ENCODE results near the gene KCTD14. TPM values are rescaled to one million over a fixed set of nuclear protein-coding genes. Genes with fewer than 3 reads are reported as not detected.

The KCTD14 gene
- total and polyA plus RNA-seq, 2 of the 8 experiments (the other 6 are each of a cell fraction or from before 2014, with no cell fraction given): 21.6 to 24.9 TPM

GRCh38 chr11:78072455-78072854 lies 49.4 kb upstream of the KCTD14 start (continued):
- TF ChIP-seq, protein P1, sequence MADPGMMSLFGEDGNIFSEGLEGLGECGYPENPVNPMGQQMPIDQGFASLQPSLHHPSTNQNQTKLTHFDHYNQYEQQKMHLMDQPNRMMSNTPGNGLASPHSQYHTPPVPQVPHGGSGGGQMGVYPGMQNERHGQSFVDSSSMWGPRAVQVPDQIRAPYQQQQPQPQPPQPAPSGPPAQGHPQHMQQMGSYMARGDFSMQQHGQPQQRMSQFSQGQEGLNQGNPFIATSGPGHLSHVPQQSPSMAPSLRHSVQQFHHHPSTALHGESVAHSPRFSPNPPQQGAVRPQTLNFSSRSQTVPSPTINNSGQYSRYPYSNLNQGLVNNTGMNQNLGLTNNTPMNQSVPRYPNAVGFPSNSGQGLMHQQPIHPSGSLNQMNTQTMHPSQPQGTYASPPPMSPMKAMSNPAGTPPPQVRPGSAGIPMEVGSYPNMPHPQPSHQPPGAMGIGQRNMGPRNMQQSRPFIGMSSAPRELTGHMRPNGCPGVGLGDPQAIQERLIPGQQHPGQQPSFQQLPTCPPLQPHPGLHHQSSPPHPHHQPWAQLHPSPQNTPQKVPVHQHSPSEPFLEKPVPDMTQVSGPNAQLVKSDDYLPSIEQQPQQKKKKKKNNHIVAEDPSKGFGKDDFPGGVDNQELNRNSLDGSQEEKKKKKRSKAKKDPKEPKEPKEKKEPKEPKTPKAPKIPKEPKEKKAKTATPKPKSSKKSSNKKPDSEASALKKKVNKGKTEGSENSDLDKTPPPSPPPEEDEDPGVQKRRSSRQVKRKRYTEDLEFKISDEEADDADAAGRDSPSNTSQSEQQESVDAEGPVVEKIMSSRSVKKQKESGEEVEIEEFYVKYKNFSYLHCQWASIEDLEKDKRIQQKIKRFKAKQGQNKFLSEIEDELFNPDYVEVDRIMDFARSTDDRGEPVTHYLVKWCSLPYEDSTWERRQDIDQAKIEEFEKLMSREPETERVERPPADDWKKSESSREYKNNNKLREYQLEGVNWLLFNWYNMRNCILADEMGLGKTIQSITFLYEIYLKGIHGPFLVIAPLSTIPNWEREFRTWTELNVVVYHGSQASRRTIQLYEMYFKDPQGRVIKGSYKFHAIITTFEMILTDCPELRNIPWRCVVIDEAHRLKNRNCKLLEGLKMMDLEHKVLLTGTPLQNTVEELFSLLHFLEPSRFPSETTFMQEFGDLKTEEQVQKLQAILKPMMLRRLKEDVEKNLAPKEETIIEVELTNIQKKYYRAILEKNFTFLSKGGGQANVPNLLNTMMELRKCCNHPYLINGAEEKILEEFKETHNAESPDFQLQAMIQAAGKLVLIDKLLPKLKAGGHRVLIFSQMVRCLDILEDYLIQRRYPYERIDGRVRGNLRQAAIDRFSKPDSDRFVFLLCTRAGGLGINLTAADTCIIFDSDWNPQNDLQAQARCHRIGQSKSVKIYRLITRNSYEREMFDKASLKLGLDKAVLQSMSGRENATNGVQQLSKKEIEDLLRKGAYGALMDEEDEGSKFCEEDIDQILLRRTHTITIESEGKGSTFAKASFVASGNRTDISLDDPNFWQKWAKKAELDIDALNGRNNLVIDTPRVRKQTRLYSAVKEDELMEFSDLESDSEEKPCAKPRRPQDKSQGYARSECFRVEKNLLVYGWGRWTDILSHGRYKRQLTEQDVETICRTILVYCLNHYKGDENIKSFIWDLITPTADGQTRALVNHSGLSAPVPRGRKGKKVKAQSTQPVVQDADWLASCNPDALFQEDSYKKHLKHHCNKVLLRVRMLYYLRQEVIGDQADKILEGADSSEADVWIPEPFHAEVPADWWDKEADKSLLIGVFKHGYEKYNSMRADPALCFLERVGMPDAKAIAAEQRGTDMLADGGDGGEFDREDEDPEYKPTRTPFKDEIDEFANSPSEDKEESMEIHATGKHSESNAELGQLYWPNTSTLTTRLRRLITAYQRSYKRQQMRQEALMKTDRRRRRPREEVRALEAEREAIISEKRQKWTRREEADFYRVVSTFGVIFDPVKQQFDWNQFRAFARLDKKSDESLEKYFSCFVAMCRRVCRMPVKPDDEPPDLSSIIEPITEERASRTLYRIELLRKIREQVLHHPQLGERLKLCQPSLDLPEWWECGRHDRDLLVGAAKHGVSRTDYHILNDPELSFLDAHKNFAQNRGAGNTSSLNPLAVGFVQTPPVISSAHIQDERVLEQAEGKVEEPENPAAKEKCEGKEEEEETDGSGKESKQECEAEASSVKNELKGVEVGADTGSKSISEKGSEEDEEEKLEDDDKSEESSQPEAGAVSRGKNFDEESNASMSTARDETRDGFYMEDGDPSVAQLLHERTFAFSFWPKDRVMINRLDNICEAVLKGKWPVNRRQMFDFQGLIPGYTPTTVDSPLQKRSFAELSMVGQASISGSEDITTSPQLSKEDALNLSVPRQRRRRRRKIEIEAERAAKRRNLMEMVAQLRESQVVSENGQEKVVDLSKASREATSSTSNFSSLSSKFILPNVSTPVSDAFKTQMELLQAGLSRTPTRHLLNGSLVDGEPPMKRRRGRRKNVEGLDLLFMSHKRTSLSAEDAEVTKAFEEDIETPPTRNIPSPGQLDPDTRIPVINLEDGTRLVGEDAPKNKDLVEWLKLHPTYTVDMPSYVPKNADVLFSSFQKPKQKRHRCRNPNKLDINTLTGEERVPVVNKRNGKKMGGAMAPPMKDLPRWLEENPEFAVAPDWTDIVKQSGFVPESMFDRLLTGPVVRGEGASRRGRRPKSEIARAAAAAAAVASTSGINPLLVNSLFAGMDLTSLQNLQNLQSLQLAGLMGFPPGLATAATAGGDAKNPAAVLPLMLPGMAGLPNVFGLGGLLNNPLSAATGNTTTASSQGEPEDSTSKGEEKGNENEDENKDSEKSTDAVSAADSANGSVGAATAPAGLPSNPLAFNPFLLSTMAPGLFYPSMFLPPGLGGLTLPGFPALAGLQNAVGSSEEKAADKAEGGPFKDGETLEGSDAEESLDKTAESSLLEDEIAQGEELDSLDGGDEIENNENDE (IDR thresholded peaks at IDR 0.05; ENCODE audit: insufficient replicate concordance, low read length): no peak
- TF ChIP-seq HDAC2 (IDR thresholded peaks at IDR 0.05; ENCODE audit: borderline replicate concordance in 1 of 2, low read depth in 2 of 2, low read length in 2 of 2): no peak
- TF ChIP-seq BRCA1 (IDR thresholded peaks at IDR 0.05; ENCODE audit: low read depth, low read length): no peak
- TF ChIP-seq JUN (IDR thresholded peaks at IDR 0.05; ENCODE audit: low read depth, low read length): no peak
- TF ChIP-seq EP300 (IDR thresholded peaks at IDR 0.05; ENCODE audit: borderline replicate concordance in 1 of 2, low read depth in 2 of 2, low read length in 2 of 2): no peak
- no peak for TF ChIP-seq SIRT6 (IDR thresholded peaks at IDR 0.05; ENCODE audit: low read length)
- no peak for TF ChIP-seq POLR2A (IDR thresholded peaks at IDR 0.05; ENCODE audit: control extremely low read depth in 1 of 2, low read depth in 2 of 2, low read length in 2 of 2)
- TF ChIP-seq CBX5 (IDR thresholded peaks at IDR 0.05; ENCODE audit: low read depth, low read length): no peak
- no peak for TF ChIP-seq PHF8 (conservative IDR thresholded peaks at IDR 0.05; ENCODE audit: low read depth, low read length)
- no peak for TF ChIP-seq CHD1 (IDR thresholded peaks at IDR 0.05; ENCODE audit: low read depth, low read length)
- TF ChIP-seq POLR2AphosphoS5 (IDR thresholded peaks at IDR 0.05; ENCODE audit: low read depth, low read length): no peak
- no peak for TF ChIP-seq POU5F1 (IDR thresholded peaks at IDR 0.05; ENCODE audit: low read depth, low read length)
